KMS-11 (cell line): Measurements from ENCODE around the gene UBASH3B.

Experiments
- H2AFZ ChIP-seq: fragments of 200-600 bp; sonication (generic); 2 replicates; pipeline ENCODE4 v1.6.1; 2016; ENCODE audit warnings: antibody characterized with exemption, mixed run types, low read depth
- H3K27ac ChIP-seq: fragments of 200-600 bp; sonication (generic); 2 replicates; pipeline ENCODE4 v1.6.1; 2016; ENCODE audit warnings: mild to moderate bottlenecking, mixed run types
- H3K27me3 ChIP-seq: fragments of 200-600 bp; sonication (generic); 2 replicates; pipeline ENCODE4 v1.6.1; 2017; ENCODE audit warnings: mild to moderate bottlenecking, low read depth, mixed run types, moderate library complexity; ENCODE audit not compliant: insufficient read depth
- H3K36me3 ChIP-seq: fragments of 200-600 bp; sonication (generic); 2 replicates; pipeline ENCODE4 v1.6.1; 2017; ENCODE audit warnings: mild to moderate bottlenecking, mixed run types; ENCODE audit not compliant: insufficient read depth
- H3K4me1 ChIP-seq: fragments of 200-600 bp; sonication (generic); 2 replicates; pipeline ENCODE4 v1.6.1; 2016; ENCODE audit warnings: mild to moderate bottlenecking, low read depth, mixed run types; ENCODE audit not compliant: poor library complexity, severe bottlenecking
- H3K4me2 ChIP-seq: fragments of 200-600 bp; sonication (generic); 2 replicates; pipeline ENCODE4 v1.7.0; 2016; ENCODE audit warnings: mild to moderate bottlenecking, mixed run types
- H3K4me3 ChIP-seq: fragments of 200-600 bp; sonication (generic); IDR thresholded peaks from 2 replicates; pipeline ENCODE4 v1.6.1; 2017; ENCODE audit warnings: low read depth, low read length, mixed read lengths; ENCODE audit not compliant: insufficient read depth
- H3K79me2 ChIP-seq: fragments of 200-600 bp; sonication (generic); 2 replicates; pipeline ENCODE4 v1.6.1; 2016; ENCODE audit warnings: low read depth, mixed run types; ENCODE audit not compliant: insufficient read depth
- H3K9ac ChIP-seq: fragments of 200-600 bp; sonication (generic); 2 replicates; pipeline ENCODE4 v1.6.1; 2016; ENCODE audit warnings: mild to moderate bottlenecking, mixed run types
- H4K20me1 ChIP-seq: fragments of 200-600 bp; sonication (generic); 2 replicates; pipeline ENCODE4 v1.6.1; 2016; ENCODE audit warnings: mild to moderate bottlenecking, mixed run types; ENCODE audit not compliant: insufficient read depth
- TF ChIP-seq, protein P1 (sequence below): fragments of 200-600 bp; sonication (generic); conservative IDR thresholded peaks from 2 replicates; pipeline ENCODE4 v1.6.1; 2017; ENCODE audit warnings: low read depth, mild to moderate bottlenecking, antibody characterized with exemption, low read length, moderate library complexity, mixed read lengths

UBASH3B gene

DNA sequence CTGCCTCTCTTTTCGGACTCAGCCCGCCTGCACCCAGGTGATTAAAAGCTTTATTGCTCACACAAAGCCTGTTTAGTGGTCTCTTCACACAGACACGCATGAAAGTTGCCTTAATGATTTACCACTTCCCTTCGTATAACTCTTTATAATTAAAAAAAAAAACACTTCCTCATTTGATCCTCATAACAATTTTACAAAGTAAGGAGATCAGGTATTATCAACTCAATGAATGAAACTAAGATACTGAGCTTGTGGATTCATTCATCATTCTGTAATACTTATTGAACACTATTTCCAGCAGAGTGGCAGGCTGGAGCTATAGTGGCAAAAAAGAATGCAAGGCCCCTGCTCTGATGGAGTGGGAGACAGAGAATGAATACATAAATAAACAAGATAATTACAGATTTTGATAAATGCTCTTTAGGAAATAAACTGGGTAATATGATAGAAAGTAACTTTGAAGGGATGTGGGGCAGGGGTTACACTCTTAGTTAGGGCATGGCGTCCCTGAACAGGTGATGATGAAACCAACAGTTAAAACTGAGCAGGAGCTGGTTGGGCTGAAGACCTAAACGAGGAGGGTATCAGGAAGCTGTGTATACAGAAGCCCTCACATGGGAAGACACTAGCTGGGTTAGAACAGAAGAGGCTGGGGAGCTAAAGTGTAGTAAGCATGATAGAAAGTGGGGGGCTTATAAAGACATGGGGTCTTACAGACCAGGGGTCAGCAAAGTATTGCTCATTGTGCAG lies 177.4 kb downstream of the UBASH3B start:
- no peak overlapping the region for H2AFZ ChIP-seq
- TF ChIP-seq, protein P1, sequence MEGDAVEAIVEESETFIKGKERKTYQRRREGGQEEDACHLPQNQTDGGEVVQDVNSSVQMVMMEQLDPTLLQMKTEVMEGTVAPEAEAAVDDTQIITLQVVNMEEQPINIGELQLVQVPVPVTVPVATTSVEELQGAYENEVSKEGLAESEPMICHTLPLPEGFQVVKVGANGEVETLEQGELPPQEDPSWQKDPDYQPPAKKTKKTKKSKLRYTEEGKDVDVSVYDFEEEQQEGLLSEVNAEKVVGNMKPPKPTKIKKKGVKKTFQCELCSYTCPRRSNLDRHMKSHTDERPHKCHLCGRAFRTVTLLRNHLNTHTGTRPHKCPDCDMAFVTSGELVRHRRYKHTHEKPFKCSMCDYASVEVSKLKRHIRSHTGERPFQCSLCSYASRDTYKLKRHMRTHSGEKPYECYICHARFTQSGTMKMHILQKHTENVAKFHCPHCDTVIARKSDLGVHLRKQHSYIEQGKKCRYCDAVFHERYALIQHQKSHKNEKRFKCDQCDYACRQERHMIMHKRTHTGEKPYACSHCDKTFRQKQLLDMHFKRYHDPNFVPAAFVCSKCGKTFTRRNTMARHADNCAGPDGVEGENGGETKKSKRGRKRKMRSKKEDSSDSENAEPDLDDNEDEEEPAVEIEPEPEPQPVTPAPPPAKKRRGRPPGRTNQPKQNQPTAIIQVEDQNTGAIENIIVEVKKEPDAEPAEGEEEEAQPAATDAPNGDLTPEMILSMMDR = no peak
- no peak overlapping the region for H3K27ac ChIP-seq
- no peaks in the 10 kb centered on the region for H3K36me3 ChIP-seq
- H3K9ac ChIP-seq = no peak overlapping the region
- no peaks in the 10 kb centered on the region for H3K79me2 ChIP-seq
- H3K4me1 ChIP-seq = no peaks in the 10 kb centered on the region
- H4K20me1 ChIP-seq = no peaks in the 10 kb centered on the region
- H3K27me3 ChIP-seq = no peaks in the 10 kb centered on the region
- H3K4me2 ChIP-seq = no peak overlapping the region
- no peak overlapping the region for H3K4me3 ChIP-seq

DNA sequence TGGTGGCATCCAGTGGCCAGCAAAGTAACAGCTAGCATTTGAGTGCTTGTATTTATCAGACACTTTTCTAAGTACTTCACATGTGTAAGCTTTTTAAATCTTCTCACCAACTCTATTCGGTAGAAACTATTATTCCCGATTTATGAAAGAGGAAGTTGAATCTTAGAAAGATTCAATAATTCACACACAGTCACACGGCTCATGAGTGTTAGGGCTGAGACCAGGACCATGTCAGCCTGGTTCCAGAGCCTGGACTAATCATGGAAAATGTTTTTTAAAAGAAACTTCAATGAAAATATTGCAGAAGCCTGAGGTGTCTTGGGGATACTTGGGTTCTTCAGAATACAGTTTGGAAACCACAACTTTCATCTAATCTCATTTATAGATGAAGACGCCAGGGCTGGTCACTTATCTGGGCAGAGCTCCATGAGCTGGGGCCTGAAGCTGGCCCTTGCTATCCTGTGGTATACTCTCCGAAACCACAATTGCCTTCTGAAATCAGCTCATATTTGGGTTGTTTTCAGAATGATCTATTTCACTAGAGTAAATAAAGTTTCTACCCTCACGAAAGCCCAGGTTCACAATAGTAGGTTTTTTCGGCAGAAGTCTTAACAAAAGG lies 178.4 kb downstream of the UBASH3B start:
- TF ChIP-seq, protein P1 = no peak
- Histone ChIP-seq H3K27ac (no peak overlapping the region), H2AFZ (no peak overlapping the region), H3K27me3 (no peaks in the 10 kb centered on the region), H3K36me3 (no peaks in the 10 kb centered on the region), H3K79me2 (no peaks in the 10 kb centered on the region), H3K4me3 (no peak overlapping the region), H3K4me2 (no peak overlapping the region), H3K4me1 (no peaks in the 10 kb centered on the region), H3K9ac (no peak overlapping the region), H4K20me1 (no peaks in the 10 kb centered on the region)

DNA sequence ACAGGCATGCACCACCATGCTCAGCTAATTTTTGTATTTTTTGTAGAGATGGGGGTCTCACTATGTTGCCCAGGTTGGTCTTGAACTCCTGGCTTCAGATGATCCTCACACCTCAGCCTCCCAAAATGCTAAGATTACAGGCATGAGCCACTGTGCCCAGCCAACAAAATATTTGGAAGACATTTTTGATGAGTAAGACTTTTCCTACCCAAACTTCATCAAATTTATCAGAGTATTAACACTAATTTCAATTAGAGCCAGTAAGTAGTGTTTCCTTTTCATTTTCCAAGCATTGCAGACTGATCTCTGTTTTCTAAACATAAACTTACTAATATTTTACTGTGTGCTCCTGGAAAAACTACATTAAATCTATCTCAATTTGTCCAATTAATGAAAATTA lies 181.4 kb downstream of the UBASH3B start:
- Histone ChIP-seq H3K79me2 (no peaks in the 10 kb centered on the region), H3K27ac (no peak overlapping the region), H3K4me1 (no peaks in the 10 kb centered on the region), H4K20me1 (no peaks in the 10 kb centered on the region), H2AFZ (no peak overlapping the region), H3K27me3 (no peaks in the 10 kb centered on the region), H3K4me2 (no peak overlapping the region), H3K9ac (no peak overlapping the region), H3K4me3 (no peak overlapping the region), H3K36me3 (no peaks in the 10 kb centered on the region)
- TF ChIP-seq, protein P1 = no peak

DNA sequence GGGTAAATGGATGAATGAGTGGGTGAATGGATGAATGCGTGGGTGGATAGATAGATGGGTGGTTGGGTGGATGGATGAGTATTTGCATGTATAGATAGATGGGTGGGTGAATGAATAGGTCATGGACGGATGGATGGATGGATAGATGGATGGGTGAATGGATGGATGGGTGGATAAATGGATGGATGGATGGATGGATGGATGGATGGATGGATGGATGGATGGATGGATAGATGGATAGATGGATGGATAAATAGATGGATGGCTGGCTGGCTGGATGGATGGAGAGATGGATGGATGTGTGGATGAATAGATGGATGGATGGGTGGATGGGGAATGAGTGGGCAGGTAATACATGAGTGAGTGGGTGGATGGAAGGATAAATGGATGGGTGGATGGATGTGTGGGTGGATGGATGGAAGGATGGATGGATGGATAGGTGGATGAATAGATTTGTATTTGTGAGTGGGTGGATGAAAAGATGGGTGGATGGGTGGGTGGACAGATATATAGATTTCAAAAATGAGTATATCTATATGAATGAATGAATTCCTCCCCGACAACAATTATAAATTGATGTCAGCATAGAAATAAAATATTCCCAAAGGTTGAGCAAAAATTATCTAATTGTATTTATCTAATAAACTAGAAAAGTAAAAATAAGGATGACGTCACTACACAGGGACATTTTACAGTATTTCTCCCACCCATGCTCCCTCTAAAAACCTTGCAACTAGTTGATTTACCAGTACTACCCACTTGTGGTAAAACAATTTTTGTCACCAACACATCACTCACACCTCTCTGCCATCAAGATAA lies 182.2 kb downstream of the UBASH3B start:
- Histone ChIP-seq H3K27me3 (no peaks in the 10 kb centered on the region), H3K36me3 (no peaks in the 10 kb centered on the region), H3K79me2 (no peaks in the 10 kb centered on the region), H3K27ac (no peak overlapping the region), H3K4me2 (no peak overlapping the region), H3K9ac (no peak overlapping the region), H3K4me3 (no peak overlapping the region), H2AFZ (no peak overlapping the region), H3K4me1 (no peaks in the 10 kb centered on the region), H4K20me1 (no peaks in the 10 kb centered on the region)
- TF ChIP-seq, protein P1 = no peak
